HG03135 (cell line): ENCODE data around the gene NPTXR.
"Not testable (repeated sequence)": the region's sequence is repeated elsewhere in the genome, so short reads cannot be mapped to it uniquely, and the experiment has no call there.

Experiments used
- ATAC-seq: cut with Tn5 transposase; IDR thresholded peaks from one replicate; pipeline ENCODE4 v1.9.1; 2021; ENCODE audit warnings: mild to moderate bottlenecking, moderate library complexity; ENCODE audit not compliant: unreplicated experiment

NPTXR gene

GRCh38 chr22:38868886-38869381 is 25.1 kb upstream of the NPTXR start:
- ATAC-seq: no peak

- ATAC-seq: no peak
Measured at GRCh38 chr22:38868286-38868721, 24.5 kb upstream of the NPTXR start.

GRCh38 chr22:38867471-38868285 is 23.9 kb upstream of the NPTXR start:
- no peak for ATAC-seq

GRCh38 chr22:38867124-38867455 is 23.3 kb upstream of the NPTXR start:
- no peak for ATAC-seq

DNA sequence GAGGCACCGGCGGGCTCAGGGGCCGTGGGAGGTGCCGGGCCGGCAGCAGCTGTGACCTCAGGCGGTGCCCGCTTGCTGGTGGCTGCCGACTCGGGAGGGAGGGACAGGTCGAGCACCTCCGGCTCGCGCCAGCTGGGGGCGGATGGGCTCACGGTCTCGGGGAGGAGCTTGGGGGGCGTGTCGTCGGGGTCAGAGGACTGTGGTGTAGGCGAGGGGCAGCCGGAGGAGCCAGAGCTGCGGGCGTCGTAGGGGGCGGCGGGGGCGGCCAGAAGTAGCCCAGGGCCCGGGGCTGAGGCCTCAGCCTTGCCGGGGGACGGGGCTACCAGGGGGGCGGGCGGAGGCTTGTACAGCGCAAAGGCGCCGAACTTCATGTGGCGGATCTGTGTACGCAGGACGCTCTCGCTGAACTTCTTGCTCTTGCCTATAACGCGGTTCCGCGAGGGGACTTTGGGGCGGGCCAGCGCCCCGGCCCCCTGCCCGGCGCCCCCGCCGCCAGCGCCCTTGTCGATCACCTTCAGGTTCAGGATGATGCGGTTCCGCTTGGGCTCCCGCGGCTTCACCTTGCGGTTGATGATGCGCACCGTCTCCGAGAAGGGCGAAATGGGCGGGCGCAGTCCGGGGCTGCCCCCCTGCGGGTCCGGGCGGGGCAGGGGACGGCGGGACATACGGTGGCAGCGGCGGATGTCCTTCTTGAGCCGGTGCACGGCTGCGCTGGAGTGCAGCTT is 22.7 kb upstream of the NPTXR start:
- ATAC-seq: no peak

DNA sequence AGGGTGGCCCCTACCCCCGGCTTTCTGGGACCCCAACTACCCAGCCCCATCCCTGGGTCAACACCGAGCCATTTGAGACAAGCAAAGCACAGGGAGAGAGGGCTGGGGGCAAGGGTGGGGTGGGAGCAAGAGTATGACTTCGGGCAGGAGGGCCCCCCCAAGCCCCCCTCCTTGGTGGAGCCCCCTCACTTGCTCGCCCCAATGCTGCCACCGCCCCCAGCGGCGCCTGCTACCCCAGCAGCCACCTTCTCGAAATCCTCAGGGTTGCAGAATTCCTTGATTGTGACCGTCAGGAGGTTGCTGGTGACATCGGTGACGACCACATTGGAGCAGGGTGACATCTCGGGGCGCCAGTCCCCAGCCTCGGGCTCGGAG is 22.2 kb upstream of the NPTXR start:
- no peak for ATAC-seq

- no peak for ATAC-seq
Measured at GRCh38 chr22:38865201-38866023, 21.6 kb upstream of the NPTXR start.

GRCh38 chr22:38864361-38865191 is 20.7 kb upstream of the NPTXR start:
- no peak for ATAC-seq

GRCh38 chr22:38863531-38864131 is 19.8 kb upstream of the NPTXR start:
- ATAC-seq: no peak

DNA sequence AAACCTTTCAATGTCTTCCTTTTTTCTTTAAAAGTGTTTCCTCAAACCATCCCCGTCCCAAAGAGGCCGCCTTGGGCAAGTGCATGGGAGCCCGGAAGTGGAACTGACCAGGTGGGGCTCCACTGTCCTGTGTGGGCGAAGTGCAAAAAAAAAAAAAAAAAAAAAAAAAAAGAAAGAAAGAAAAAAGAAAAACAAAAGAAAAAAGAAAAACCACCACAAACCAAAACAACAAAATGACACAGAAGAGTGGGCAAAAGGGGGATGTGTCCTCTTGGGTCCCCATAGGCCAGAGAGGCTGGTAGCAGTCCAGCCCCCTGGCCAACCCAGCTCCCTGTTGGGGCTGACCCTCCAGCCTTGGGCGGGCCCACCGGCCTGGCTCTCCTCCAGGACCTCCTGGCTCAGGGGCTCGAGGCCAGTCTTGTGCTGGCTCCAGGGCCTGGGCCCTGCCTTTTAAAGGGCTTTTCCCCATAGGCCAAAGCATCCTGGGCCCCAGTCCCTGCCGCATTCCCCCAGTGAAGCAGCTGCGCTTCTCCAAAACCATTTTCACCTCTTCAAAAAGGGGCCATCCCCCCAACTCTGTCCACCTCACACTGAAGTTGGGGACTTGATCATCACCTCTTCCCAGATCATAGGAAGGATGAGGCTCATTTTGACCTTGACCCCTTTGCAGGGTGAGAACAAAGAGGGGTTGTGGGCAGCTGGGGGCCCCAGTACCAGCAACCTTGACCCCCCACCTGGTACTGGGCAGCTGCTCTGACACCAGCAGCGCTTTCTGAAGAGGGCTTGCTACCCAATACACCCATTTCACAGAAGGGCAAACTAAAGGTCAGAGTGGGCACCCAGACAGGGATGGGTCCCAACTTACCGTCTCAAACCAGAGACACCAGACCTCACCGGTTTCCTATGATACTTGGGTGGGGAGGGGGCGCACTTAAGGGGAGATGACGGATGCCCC is 18.8 kb upstream of the NPTXR start:
- ATAC-seq: no peak

- no peak for ATAC-seq
Measured at GRCh38 chr22:38861927-38862326, 18.1 kb upstream of the NPTXR start.

DNA sequence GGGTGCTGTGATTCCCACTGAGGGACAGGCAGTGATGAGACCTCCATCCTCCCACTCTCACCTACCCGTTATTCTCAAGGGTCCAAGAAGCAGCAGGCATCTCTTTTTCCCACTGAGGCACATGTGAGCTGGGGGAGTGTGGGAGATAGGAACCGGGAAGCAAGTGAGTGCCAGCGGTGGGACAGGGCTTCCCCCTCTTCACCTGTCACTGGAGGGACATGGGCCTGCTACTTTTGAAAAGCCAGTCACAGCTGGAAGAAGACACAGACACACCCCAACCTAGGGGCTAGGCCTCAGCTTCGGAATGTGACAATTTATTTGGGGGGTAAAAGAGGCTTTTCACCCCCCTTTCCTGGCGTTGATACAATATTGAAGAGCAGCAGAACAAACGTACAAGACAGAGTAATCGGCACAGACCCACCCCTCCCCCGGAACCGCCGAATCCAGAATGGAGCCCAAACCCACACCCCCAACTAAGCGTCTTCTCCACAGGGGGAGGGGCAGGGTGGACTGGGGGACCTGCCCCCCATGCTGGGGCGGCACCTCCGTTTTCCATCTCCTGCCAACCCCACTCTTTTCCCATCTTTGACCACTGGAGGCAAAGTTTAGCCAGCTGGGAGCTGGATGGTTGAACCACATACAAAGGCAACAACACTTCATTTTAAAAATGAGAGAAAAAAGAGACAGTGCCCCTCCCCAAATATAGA is 17.5 kb upstream of the NPTXR start:
- no peak for ATAC-seq

GRCh38 chr22:38860283-38861169 is 16.7 kb upstream of the NPTXR start:
- ATAC-seq: no peak

GRCh38 chr22:38859581-38860282 is 15.9 kb upstream of the NPTXR start:
- ATAC-seq: no peak

GRCh38 chr22:38858492-38858891 is 14.7 kb upstream of the NPTXR start:
- no peak for ATAC-seq

- not testable (repeated sequence) for ATAC-seq
Measured at GRCh38 chr22:38854476-38854875, 10.6 kb upstream of the NPTXR start.

DNA sequence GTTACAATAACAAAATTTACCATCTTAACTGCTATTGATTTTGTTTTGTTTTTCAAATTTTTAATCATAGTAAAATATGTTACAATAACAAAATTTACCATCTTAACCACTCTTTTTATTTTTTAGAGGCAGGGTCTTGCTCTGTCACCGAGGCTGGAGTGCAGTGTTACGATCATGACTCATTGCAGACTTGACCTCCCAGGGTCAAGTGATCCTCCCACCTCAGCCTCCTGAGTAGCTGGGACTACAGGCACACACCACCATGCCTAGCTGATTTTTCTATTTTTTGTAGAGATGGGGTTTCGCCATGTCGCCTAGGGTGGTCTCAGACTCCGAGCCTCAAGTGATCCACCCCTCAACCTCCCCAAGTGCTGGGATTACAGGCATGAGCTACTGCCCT is 10.1 kb upstream of the NPTXR start:
- not testable (repeated sequence) for ATAC-seq
